ENCODE data around the gene PCDHGA8.
"Not testable (repeated sequence)": the region's sequence is repeated elsewhere in the genome, so short reads cannot be mapped to it uniquely, and the experiment has no call there.

The PCDHGA8 gene

GRCh38 chr5:141369994-141370848 is 22.2 kb upstream of the PCDHGA8 start, which contains the start of gene PCDHGB3:
Gene PCDHGB3 (plus strand): TSS chr5:141370242. CDS start chr5:141370395, 153 bp downstream.
- peak in 1 of 4 experiments; percentile 8 for DNase-seq (ENCODE audit: low read depth in 4 of 4, low spot score in 1 of 4)

DNA sequence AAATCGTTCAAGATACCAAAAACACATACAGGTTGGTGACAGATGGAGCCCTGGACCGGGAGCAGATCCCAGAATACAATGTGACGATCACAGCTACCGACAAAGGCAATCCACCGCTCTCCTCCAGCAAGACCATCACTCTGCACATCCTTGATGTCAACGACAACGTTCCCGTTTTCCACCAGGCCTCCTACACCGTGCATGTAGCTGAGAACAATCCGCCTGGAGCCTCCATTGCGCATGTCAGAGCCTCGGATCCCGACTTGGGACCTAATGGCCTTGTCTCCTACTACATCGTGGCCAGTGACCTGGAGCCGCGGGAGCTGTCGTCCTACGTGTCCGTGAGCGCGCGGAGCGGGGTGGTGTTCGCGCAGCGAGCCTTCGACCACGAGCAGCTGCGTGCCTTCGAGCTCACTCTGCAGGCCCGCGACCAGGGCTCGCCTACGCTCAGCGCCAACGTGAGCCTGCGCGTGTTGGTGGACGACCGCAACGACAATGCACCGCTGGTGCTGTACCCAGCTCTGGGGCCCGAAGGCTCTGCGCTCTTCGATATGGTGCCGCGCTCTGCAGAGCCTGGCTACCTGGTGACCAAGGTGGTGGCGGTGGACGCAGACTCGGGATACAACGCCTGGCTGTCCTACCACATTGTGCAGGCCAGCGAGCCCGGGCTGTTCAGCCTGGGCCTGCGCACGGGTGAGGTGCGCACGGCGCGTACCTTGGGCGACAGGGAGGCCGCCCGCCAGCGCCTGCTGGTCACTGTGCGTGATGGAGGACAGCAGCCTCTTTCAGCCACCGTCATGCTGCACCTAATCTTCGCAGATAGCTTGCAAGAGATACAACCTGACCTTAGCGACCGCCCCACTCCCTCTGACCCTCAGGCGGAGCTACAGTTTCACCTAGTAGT is 20.6 kb upstream of the PCDHGA8 start:
- DNase-seq (ENCODE audit: low read depth in 4 of 4, low spot score in 1 of 4) = no peak

DNA sequence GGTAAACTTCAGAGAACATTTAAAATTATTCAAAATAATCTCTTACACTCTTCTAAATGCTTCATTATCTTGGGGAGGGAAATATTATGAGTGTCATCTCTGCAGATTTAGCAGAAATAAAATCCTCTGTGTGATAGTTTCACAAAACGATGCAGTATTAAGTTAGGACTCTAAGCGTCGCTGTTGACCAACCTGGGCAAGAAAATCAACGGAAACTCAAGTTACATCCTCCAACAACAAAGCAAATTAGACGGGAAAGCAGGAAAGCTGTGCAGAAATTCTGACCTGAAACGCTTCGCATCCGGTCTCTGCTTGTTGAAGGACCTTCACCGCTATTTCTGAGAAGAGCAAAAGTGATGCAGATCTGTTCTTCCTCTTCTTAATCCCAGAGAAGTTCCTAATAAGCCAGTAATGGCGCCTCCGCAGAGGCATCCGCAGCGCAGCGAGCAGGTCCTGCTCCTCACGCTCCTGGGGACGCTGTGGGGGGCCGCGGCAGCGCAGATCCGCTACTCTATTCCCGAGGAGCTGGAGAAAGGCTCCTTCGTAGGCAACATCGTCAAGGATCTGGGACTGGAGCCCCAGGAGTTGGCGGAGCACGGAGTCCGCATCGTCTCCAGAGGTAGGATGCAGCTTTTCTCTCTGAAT is 18.6 kb upstream of the PCDHGA8 start, which contains the start of gene PCDHGA6:
Gene PCDHGA6, plus strand, starts transcription at position 219 of the 645 bp plus-strand sequence. Its CDS starts 193 bp downstream, at position 412.
- DNase-seq (ENCODE audit: low read depth in 4 of 4, low spot score in 1 of 4) = no peak

DNA sequence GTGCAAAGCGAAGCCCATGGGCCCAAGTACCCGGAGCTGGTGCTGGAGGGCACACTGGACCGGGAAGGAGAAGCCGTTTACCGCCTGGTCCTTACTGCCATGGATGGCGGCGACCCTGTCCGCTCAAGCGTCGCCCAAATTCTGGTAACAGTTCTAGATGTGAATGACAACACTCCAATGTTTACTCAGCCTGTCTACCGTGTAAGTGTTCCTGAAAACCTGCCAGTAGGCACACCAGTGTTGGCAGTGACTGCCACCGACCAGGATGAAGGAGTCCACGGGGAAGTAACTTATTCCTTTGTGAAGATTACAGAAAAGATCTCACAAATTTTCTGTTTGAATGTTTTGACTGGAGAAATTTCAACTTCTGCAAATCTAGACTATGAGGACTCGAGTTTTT is 17.8 kb upstream of the PCDHGA8 start:
- DNase-seq (ENCODE audit: low read depth in 4 of 4, low spot score in 1 of 4) = no peak

DNA sequence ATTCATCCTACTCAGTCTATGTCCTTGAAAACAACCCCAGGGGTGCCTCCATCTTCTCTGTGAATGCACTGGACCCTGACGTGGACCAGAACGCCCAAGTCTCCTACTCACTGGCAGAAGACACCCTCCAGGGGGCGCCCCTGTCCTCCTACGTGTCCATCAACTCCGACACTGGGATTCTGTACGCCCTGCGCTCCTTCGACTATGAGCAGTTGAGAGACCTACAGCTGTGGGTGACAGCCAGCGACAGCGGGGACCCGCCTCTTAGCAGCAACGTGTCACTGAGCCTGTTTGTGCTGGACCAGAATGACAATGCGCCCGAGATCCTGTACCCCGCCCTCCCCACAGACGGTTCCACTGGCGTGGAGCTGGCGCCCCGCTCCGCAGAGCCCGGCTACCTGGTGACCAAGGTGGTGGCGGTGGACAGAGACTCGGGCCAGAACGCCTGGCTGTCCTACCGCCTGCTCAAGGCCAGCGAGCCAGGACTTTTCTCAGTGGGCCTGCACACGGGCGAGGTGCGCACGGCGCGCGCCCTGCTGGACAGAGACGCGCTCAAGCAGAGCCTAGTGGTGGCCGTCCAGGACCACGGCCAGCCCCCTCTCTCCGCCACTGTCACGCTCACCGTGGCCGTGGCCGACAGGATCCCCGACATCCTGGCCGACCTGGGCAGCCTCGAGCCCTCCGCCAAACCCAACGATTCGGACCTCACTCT is 16.8 kb upstream of the PCDHGA8 start:
- DNase-seq (ENCODE audit: low read depth in 4 of 4, low spot score in 1 of 4) = not testable (repeated sequence)

DNA sequence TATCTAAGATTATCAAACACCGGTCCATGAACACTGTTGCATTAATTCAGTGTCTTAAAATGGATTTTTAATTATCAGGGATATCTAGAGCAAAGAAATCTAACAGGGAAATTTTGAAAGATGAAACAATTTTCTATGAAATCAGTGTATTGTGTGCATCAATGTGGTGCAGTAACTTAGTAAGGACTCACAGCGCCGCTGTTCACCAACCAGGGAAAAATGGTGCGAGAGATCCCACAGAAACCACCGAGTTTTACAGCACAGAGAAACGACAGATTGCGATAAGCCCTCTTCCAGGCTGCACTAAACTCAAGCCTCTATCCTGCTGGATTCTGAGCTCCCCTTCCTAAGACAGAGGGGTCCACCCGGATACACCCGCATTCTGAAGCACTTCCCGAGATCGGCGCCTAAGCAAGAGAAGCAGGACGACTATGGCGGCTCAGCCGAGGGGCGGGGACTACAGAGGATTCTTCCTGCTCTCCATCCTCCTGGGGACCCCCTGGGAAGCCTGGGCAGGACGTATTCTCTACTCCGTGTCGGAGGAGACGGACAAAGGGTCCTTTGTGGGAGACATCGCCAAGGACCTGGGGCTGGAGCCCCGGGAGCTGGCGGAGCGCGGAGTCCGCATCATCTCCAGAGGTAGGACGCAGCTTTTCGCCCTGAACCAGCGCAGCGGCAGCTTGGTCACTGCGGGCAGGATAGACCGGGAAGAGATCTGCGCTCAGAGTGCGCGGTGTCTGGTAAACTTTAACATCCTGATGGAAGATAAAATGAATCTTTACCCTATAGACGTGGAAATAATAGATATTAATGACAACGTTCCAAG is 9.8 kb upstream of the PCDHGA8 start, which contains the start of gene PCDHGA7:
Gene PCDHGA7, plus strand, starts transcription at position 274 of the 826 bp plus-strand sequence. Its CDS starts 158 bp downstream, at position 432.
- no peak for DNase-seq (ENCODE audit: low read depth in 4 of 4, low spot score in 1 of 4)

DNA sequence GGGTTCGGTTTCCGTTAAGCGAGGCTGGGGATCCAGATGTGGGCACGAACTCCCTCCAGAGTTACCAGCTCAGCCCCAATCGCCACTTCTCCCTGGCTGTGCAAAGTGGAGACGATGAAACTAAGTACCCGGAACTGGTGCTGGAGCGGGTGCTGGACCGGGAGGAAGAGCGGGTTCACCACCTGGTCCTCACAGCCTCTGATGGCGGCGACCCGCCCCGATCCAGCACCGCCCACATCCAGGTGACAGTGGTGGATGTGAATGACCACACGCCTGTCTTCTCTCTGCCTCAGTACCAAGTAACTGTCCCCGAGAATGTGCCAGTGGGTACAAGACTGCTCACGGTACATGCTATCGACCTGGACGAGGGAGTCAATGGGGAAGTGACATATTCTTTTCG is 9.1 kb upstream of the PCDHGA8 start:
- no peak for DNase-seq (ENCODE audit: low read depth in 4 of 4, low spot score in 1 of 4)

- no peak for DNase-seq (ENCODE audit: low read depth in 4 of 4, low spot score in 1 of 4)
Observed at GRCh38 chr5:141384471-141385267, 7.8 kb upstream of the PCDHGA8 start.

GRCh38 chr5:141387557-141388311 is 4.7 kb upstream of the PCDHGA8 start, which contains the start of gene PCDHGB4:
Gene PCDHGB4 (plus strand): TSS chr5:141387698. CDS start chr5:141387885, 187 bp downstream.
- not testable (repeated sequence) for DNase-seq (ENCODE audit: low read depth in 4 of 4, low spot score in 1 of 4)

DNA sequence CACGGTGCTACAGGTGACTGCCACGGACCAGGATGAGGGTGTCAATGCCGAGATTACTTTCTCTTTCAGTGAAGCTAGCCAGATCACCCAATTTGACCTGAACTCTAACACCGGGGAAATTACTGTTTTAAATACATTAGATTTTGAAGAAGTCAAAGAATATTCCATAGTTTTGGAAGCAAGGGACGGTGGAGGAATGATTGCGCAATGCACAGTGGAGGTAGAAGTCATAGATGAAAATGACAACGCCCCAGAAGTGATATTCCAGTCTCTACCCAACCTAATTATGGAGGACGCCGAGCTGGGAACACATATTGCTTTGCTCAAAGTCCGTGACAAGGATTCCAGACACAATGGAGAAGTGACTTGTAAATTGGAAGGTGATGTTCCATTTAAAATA is 3.8 kb upstream of the PCDHGA8 start:
- no peak for DNase-seq (ENCODE audit: low read depth in 4 of 4, low spot score in 1 of 4)

- no peak for DNase-seq (ENCODE audit: low read depth in 4 of 4, low spot score in 1 of 4)
Observed at GRCh38 chr5:141389153-141390042, 3.0 kb upstream of the PCDHGA8 start.

GRCh38 chr5:141393267-141393666 is 834 bp downstream of the PCDHGA8 start:
- DNase-seq (ENCODE audit: low read depth in 4 of 4, low spot score in 1 of 4) = no peak

- DNase-seq (ENCODE audit: low read depth in 4 of 4, low spot score in 1 of 4) = not testable (repeated sequence)
Observed at GRCh38 chr5:141394401-141395187, 2.2 kb downstream of the PCDHGA8 start.

DNA sequence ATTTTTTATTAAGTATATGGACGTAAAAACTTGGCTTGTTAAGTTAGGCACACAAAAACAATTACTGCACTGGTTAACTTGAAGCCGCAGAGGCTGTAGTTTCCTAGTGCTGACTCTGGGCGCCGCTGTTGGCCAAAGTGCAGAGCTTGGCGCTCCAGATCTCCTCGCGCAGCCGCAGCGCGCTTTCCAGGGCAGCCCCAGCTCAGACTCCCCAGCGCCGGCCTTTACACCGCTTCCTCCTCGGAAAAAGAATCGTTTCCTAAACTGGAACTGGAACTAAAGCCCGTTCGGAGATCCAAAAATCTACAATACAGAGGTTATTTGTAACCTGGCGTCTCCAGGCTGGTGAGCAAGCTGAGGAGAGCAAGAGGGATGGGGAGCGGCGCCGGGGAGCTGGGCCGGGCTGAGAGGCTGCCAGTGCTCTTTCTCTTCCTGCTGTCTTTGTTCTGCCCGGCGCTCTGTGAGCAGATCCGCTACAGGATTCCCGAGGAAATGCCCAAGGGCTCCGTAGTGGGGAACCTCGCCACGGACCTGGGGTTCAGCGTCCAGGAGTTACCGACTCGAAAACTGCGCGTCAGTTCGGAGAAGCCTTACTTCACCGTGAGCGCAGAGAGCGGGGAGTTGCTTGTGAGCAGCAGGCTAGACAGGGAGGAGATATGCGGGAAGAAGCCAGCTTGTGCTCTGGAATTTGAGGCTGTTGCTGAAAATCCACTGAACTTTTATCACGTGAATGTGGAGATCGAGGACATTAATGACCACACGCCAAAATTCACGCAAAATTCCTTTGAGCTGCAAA is 5.5 kb downstream of the PCDHGA8 start, which contains the start of gene PCDHGB5:
Gene PCDHGB5, plus strand, starts transcription at position 192 of the 796 bp plus-strand sequence. Its CDS starts 181 bp downstream, at position 373.
- DNase-seq (ENCODE audit: low read depth in 4 of 4, low spot score in 1 of 4) = peak in 1 of 4 experiments; percentile 32

DNA sequence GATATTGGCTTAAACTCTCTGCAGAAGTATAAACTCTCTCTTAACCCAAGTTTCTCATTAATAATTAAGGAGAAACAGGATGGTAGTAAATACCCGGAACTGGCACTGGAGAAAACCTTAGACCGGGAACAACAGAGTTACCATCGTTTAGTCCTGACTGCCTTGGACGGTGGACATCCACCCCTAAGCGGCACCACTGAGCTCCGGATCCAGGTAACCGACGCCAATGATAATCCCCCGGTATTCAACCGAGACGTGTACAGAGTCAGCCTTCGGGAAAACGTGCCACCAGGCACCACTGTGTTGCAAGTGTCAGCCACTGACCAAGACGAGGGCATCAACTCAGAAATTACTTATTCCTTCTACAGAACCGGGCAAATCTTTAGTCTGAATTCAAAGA is 6.2 kb downstream of the PCDHGA8 start:
- DNase-seq (ENCODE audit: low read depth in 4 of 4, low spot score in 1 of 4) = no peak
